ENCODE data around the gene SORCS3.

Gene SORCS3

DNA sequence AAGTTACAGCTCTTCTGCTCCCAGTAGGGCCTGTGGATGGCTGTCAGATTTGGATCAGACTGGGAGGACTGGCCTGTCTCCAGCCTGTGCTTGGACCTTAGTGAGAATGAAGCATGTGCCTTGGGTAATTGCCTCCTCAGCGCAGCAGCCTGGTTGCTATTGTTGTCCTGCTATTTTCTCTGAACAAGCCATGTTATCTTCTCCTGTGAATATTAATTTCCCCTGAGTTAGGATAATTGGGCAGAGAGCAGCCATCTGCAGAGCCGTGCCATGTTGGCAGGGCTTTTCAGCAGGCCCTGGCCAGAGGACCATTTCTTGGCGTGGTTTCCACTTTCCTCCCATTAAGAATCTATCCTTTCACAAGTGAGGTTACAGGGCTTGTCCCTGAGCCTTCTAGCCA lies 497.3 kb downstream of the SORCS3 start:
- Histone ChIP-seq H3K4me3 (ENCODE audit: low read depth in 1 of 2, low read length in 2 of 2) (no peak overlapping the region), H3K79me2 (ENCODE audit: insufficient read depth, low read length) (no peaks in the 10 kb centered on the region), H3K9ac (ENCODE audit: low read depth, low read length) (no peak overlapping the region), H3K27me3 (ENCODE audit: insufficient read depth, low read length, poor library complexity) (no peaks in the 10 kb centered on the region), H2AFZ (ENCODE audit: low read depth, low read length) (no peak overlapping the region), H3K36me3 (ENCODE audit: insufficient read depth, low read length) (no peaks in the 10 kb centered on the region), H3K9me3 (ENCODE audit: insufficient read depth, low read length, severe bottlenecking) (no peaks in the 10 kb centered on the region), H3K27ac (ENCODE audit: low read length) (no peak overlapping the region), H3K4me2 (ENCODE audit: insufficient read depth, low read length) (no peak overlapping the region), H4K20me1 (ENCODE audit: insufficient read depth, low read length) (no peaks in the 10 kb centered on the region), H3K4me1 (ENCODE audit: insufficient read depth, low read length) (no peaks in the 10 kb centered on the region)
- ATAC-seq (ENCODE audit: insufficient read depth, low read depth) (no peak), DNase-seq (no peak)
- TF ChIP-seq CTCF (IDR thresholded peaks at IDR 0.05; ENCODE audit: borderline replicate concordance, extremely low read depth, low read length, poor library complexity, severe bottlenecking) (no peak), EZH2 (IDR thresholded peaks at IDR 0.05; ENCODE audit: borderline replicate concordance, low read depth, low read length, severe bottlenecking) (no peak)

DNA sequence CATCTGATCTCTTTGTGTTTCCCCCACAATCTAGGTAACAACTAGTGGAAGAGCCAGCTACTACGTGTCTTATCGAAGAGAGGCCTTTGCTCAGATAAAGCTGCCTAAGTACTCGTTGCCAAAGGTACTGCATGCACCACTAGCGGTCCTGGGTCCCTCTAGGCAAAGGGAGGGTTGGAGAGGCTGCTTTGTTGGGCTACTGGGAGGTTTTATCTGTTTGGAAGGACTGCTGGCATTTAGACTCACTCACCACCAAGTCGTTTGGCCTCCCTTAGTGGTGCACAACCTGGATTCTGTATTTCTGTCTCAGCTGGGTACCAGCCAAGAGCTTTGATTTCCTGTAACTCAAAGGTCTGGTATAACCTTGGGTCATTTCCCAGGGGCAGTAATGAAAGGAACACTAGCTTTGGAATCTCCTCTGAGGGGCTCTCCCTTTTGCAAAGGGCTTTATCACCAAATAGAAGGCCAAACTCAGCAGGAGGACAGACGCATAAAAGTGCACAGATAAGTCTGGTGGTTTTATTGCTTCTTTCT lies 498.3 kb downstream of the SORCS3 start:
- no peak overlapping the region for H2AFZ ChIP-seq (ENCODE audit: low read depth, low read length)
- no peaks in the 10 kb centered on the region for H3K27me3 ChIP-seq (ENCODE audit: insufficient read depth, low read length, poor library complexity)
- H3K4me2 ChIP-seq (ENCODE audit: insufficient read depth, low read length), result no peak overlapping the region
- H3K36me3 ChIP-seq (ENCODE audit: insufficient read depth, low read length), result no peaks in the 10 kb centered on the region
- no peak for ATAC-seq (ENCODE audit: insufficient read depth, low read depth)
- no peaks in the 10 kb centered on the region for H4K20me1 ChIP-seq (ENCODE audit: insufficient read depth, low read length)
- DNase-seq, result no peak
- H3K9ac ChIP-seq (ENCODE audit: low read depth, low read length), result no peak overlapping the region
- H3K27ac ChIP-seq (ENCODE audit: low read length), result no peak overlapping the region
- no peaks in the 10 kb centered on the region for H3K4me1 ChIP-seq (ENCODE audit: insufficient read depth, low read length)
- no peaks in the 10 kb centered on the region for H3K79me2 ChIP-seq (ENCODE audit: insufficient read depth, low read length)
- H3K9me3 ChIP-seq (ENCODE audit: insufficient read depth, low read length, severe bottlenecking), result no peaks in the 10 kb centered on the region
- no peak overlapping the region for H3K4me3 ChIP-seq (ENCODE audit: low read depth in 1 of 2, low read length in 2 of 2)
- no peak for TF ChIP-seq EZH2 (IDR thresholded peaks at IDR 0.05; ENCODE audit: borderline replicate concordance, low read depth, low read length, severe bottlenecking)
- TF ChIP-seq CTCF (IDR thresholded peaks at IDR 0.05; ENCODE audit: borderline replicate concordance, extremely low read depth, low read length, poor library complexity, severe bottlenecking), result no peak

GRCh38 chr10:105140600-105140999 lies 499.5 kb downstream of the SORCS3 start:
- Histone ChIP-seq H3K9ac (ENCODE audit: low read depth, low read length) (no peak overlapping the region), H4K20me1 (ENCODE audit: insufficient read depth, low read length) (no peaks in the 10 kb centered on the region), H3K4me3 (ENCODE audit: low read depth in 1 of 2, low read length in 2 of 2) (no peak overlapping the region), H3K4me2 (ENCODE audit: insufficient read depth, low read length) (no peak overlapping the region), H3K27me3 (ENCODE audit: insufficient read depth, low read length, poor library complexity) (no peaks in the 10 kb centered on the region), H3K4me1 (ENCODE audit: insufficient read depth, low read length) (no peaks in the 10 kb centered on the region), H3K36me3 (ENCODE audit: insufficient read depth, low read length) (no peaks in the 10 kb centered on the region), H3K9me3 (ENCODE audit: insufficient read depth, low read length, severe bottlenecking) (no peaks in the 10 kb centered on the region), H3K79me2 (ENCODE audit: insufficient read depth, low read length) (no peaks in the 10 kb centered on the region), H2AFZ (ENCODE audit: low read depth, low read length) (no peak overlapping the region; the same call in 1 of the 2 replicates), H3K27ac (ENCODE audit: low read length) (no peak overlapping the region)
- ATAC-seq (ENCODE audit: insufficient read depth, low read depth) (no peak), DNase-seq (no peak)
- TF ChIP-seq CTCF (IDR thresholded peaks at IDR 0.05; ENCODE audit: borderline replicate concordance, extremely low read depth, low read length, poor library complexity, severe bottlenecking) (no peak), EZH2 (IDR thresholded peaks at IDR 0.05; ENCODE audit: borderline replicate concordance, low read depth, low read length, severe bottlenecking) (no peak)

- Histone ChIP-seq H3K4me1 (ENCODE audit: insufficient read depth, low read length) (no peaks in the 10 kb centered on the region), H3K9ac (ENCODE audit: low read depth, low read length) (no peak overlapping the region), H3K9me3 (ENCODE audit: insufficient read depth, low read length, severe bottlenecking) (no peaks in the 10 kb centered on the region), H3K4me3 (ENCODE audit: low read depth in 1 of 2, low read length in 2 of 2) (no peak overlapping the region), H3K27me3 (ENCODE audit: insufficient read depth, low read length, poor library complexity) (no peaks in the 10 kb centered on the region), H3K27ac (ENCODE audit: low read length) (no peak overlapping the region), H3K36me3 (ENCODE audit: insufficient read depth, low read length) (no peaks in the 10 kb centered on the region), H4K20me1 (ENCODE audit: insufficient read depth, low read length) (no peaks in the 10 kb centered on the region), H3K79me2 (ENCODE audit: insufficient read depth, low read length) (no peaks in the 10 kb centered on the region), H2AFZ (ENCODE audit: low read depth, low read length) (no peak overlapping the region), H3K4me2 (ENCODE audit: insufficient read depth, low read length) (no peak overlapping the region)
- ATAC-seq (ENCODE audit: insufficient read depth, low read depth), result no peak
- no peak for TF ChIP-seq EZH2 (IDR thresholded peaks at IDR 0.05; ENCODE audit: borderline replicate concordance, low read depth, low read length, severe bottlenecking)
- TF ChIP-seq CTCF (IDR thresholded peaks at IDR 0.05; ENCODE audit: borderline replicate concordance, extremely low read depth, low read length, poor library complexity, severe bottlenecking), result no peak
- DNase-seq, result no peak
Measured at GRCh38 chr10:105145711-105146110, 504.6 kb downstream of the SORCS3 start.
